Stimulated activated CD8-positive, alpha-beta memory T cell treated with anti-CD3 and anti-CD28 coated beads, Interleukin-15, amount 100 ng/mL, for 24 hours (primary cell): ENCODE data around the gene ZNF239.
"Not testable (repeated sequence)": the region's sequence is repeated elsewhere in the genome, so short reads cannot be mapped to it uniquely, and the experiment has no call there.

Experiments used
- DNase-seq: peaks from one replicate; pipeline ENCODE4 v3.0.0-alpha.2; 2020; ENCODE audit warnings: low read depth

The ZNF239 gene

DNA sequence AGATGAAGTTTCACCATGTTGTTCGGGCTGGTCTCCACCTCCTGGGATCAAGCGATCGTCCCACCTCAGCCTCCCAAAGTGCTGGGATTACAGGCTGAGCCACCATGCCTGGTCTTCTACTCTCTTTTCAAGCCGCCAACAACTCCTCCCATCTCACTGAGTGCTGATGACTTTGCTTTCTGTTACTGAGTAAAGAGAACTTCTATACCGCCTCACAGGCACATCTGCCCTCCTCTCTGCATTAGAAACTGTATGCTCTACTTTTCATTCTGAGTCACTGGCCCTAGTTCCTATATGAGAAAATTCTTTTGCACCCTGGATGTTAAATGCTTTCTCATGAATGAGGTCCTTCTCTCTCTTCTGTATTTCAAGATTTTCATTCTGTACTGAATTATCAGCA, 2.2 kb upstream of the ZNF239 start:
- DNase-seq, result no peak

DNA sequence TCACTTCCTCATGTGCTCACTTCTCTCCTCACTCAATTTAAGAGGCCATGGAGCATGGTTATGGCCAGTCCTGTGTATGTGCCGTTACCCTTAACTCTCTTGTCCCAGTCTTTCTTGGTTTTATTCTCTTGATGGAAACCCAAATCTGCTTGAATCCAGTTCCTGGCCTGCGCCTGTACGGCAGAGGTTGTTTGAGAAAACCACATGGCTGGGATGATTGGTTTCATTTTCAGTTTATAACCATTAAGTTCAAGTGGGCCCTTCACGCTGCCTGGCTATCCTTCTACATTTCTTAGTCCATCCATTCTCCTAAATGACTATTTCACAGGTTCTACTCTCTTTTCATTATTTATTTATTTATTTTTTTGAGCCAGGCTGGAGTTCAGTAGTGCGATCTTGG, 1.6 kb upstream of the ZNF239 start:
- DNase-seq, result no peak

DNA sequence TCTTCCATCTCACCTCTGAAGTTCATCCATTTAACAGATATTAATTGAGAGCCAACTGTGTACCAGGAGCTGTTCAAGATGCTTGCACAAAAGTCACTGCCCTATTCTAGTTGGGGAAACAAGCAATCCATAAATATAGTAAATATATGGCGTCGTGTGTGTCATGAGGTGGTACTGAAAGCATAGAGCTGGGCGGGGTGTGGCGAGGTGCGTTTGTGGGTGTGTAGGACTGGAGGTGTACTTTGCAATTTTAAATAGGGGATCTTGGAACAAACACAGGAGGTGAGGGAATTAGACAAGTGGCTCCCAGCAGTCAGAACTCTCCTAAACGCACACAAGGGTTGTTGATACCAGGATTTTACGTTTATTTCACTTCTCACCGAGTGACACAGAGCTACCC, 490 bp upstream of the ZNF239 start:
- DNase-seq, result no peak

DNA sequence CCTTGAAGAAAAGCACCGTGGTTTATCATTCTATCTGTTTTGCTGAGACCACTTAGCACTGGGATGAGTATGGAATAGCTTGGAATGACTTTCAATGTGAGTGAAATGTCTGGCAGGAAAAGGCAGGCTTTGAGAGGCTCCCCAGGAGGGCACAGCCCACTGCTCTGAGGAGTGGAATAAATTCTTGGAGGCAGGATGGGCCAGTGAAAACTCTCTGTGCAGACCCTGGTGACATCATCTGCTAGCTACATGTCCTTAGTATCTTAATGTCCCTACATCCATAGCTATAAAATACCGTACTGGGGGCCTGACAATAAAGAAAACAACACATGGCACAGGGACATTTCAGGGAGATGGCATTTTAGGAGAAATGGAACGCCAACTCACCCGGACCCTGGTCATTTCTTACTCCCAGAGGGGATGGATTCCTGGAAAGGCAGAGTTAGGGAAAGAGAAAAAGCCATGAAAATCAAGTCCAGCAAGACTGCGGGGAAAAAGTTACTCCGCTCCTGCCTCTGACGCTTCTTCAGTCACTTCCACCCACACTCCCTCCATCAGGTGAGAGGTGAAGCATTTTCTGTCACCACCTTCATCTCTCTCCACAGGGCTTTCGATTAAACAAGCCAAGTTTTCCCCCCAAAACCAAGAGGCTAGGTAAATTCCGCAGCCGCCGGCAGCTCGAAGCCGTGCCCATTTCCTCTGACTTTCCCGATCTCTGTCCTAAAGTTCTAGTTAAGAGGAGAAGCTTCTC, 991 bp downstream of the ZNF239 start:
- no peak for DNase-seq

DNA sequence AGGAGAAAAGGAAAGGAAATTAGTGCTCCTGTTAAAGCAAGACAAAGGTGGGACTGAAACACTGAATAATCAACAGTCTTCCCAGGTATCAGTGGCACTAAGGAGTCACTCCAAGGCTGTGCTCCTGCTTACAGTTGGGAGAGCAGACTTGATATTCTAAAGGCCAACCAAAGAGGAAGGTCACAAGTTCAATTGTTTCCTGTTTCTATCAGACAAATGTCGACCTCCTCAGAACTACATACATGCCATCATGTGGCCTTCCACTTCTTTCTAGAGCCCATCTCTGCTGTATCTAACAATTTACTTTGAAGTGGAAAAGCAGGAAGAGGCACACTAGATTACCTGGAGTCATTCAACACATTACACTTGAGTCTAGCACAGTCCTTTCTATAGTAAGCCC, 3.4 kb downstream of the ZNF239 start:
- DNase-seq, result no peak

DNA sequence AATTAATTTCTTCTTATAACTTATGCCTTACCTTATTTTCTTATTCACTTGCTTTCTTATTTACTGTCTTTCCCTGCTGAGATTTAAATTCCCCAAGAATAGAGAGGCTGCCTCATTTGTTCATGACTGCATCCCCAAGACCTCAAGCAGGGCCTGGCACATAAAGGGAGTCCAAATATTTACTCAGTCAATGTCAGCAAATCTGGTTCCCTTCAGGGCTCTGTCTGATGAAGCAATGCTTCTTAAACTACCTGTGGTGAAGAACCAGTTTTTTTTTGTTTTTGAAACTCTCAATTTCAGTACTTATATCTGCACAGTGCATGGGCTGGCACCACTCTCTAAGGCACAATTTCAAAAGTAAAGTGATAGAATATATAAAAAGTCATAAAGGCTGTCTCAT, 4.7 kb downstream of the ZNF239 start:
- no peak for DNase-seq

DNA sequence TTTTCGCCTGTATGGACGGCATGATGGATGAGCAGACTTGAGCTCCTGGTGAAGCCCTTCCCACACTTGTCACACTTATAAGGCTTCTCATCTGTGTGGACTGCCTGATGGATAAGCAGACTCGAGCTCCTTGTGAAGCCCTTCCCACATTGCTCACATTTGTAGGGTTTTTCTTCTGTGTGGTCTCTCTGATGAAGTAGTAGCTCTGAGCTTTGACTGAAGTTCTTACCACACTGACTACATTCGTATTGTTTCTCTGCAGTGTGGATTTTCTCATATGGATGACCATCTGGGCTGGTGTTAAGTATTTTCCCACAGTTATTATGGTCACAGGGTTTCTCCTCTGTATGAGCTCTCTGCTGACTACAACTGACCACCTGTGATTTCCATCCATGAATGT, 17.2 kb downstream of the ZNF239 start:
- DNase-seq, result no peak

DNA sequence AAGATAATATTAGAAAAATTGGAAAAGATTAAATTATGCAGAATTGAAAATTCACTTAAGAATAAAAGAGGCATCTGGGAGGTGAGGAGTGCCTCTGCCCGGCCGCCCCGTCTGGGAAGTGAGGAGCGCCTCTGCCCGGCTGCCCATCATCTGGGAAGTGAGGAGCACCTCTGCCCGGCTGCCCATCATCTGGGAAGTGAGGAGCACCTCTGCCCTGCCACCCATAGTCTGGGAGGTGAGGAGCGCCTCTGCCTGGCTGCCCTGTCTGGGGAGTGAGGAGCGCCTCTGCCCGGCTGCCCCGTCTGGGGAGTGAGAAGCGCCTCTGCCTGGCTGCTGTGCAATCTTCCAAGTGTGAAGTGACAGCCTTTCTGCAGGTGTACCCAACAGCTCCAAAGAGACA, 30.7 kb downstream of the ZNF239 start:
- DNase-seq, result not testable (repeated sequence)

DNA sequence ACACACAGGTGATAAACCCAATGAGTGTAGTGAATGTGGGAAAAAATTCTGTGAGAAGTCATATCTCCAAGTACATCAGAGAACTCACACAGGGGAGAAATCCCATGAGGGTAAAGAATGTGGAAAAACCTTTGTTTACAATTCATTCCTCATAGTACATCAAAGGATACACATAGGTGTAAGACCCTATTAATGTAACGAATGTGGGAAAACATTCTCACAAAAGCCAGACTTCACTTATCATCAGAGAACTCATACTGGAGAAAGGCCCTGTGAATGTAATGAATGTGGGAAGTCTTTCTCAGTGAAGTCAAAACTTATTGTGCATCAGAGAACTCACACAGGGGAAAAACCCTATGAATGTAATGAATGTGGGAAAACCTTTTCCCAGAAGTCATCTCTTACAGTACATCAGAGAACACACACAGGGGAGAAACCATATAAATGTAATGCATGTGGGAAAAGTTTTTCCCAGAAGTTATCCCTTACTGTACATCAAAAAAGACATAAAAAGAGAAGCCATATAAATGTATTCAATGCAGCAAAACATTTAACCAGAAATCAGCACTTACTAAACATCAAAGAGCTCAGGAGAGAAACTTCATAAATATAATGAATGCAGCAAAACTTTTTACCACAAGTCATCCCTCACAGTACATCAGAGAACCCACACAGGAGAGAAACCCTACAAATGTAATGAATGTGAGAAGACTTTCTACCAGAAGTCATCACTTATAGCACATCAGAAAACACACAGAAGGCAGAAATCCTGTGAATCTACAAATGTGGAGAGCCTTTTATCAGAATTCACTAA, 49.8 kb downstream of the ZNF239 start:
- no peak for DNase-seq
